Endothelial cell of umbilical vein (primary cell): ENCODE measurements around the gene RNPEP. TPM values are rescaled to one million over a fixed set of nuclear protein-coding genes. Genes with fewer than 3 reads are reported as not detected.

Source experiments
- BruUV-seq: library from RNA; stranded (reverse); fragments of 400-500 nt; replicated peaks from 2 replicates; lab custom pipeline; 2021; lab: Mats Ljungman, UMichigan
- CTCF ChIA-PET: fragments of 300-600, 350-600 bp; sonication (Branson Sonifier 250); formaldehyde crosslinking; loops from one replicate; lab custom pipeline; 2021; ENCODE audit warnings: antibody characterized with exemption, inconsistent platforms; lab: Charles Lee
- POLR2A ChIA-PET: fragments of 300-600, 350-600 bp; sonication (Branson Sonifier 250); formaldehyde crosslinking; loops from one replicate; lab custom pipeline; 2021; ENCODE audit warnings: antibody characterized with exemption, inconsistent platforms; lab: Charles Lee
- DNase-seq: peaks from one replicate; pipeline ENCODE4 v3.0.0-alpha.2; 2011; ENCODE audit warnings: low read depth, low spot score
- FAIRE-seq: peaks from 2 replicates; lab custom pipeline; 2011; peaks lifted over from hg19 to GRCh38; lab: Jason Lieb, UNC
- H2AFZ ChIP-seq: 2 replicates; pipeline ENCODE4 v1.6.0; 2012; ENCODE audit warnings: low read depth, low read length, control low read depth, inconsistent platforms
- H3K27ac ChIP-seq: 2 replicates; pipeline ENCODE4 v1.5.1; 2011; ENCODE audit warnings: low read depth, mild to moderate bottlenecking, control low read depth, low read length, moderate library complexity; ENCODE audit not compliant: insufficient read depth
- H3K27me3 ChIP-seq, 2 experiments: 2 replicates each; pipeline versions ENCODE4 v1.6.0 to v1.6.1; 2011; ENCODE audit warnings: low read length in 2 of 2, mixed read lengths in 1 of 2; ENCODE audit not compliant: control insufficient read depth in 2 of 2, insufficient read depth in 2 of 2
- H3K36me3 ChIP-seq, 2 experiments: 2 replicates in 1 of 2; 3 replicates in 1 of 2; pipeline ENCODE4 v1.5.1; 2011; ENCODE audit warnings: low read length in 2 of 2, mild to moderate bottlenecking in 1 of 2, moderate library complexity in 1 of 2; ENCODE audit not compliant: control insufficient read depth in 2 of 2, insufficient read depth in 2 of 2; ENCODE audit errors: extremely low read depth in 1 of 2
- H3K4me1 ChIP-seq: 3 replicates; pipeline ENCODE4 v1.5.1; 2011; ENCODE audit warnings: mild to moderate bottlenecking, low read length; ENCODE audit not compliant: control insufficient read depth, insufficient read depth; ENCODE audit errors: extremely low read depth
- H3K4me2 ChIP-seq: 2 replicates; pipeline ENCODE4 v1.6.1; 2011; ENCODE audit warnings: low read length, control low read depth, mixed read lengths; ENCODE audit not compliant: insufficient read depth
- H3K4me3 ChIP-seq, 3 experiments: fragments of 200-600 bp in 1 of 3; sonication (generic), shearing (Covaris generic) in 1 of 3; replicated peaks in 1 of 3; 2 replicates each; pipeline ENCODE4 v1.5.1; 2011 to 2016; ENCODE audit warnings: control low read depth in 3 of 3, low read length in 3 of 3, mild to moderate bottlenecking in 2 of 3, inconsistent platforms in 1 of 3, low read depth in 1 of 3, moderate library complexity in 1 of 3; ENCODE audit not compliant: insufficient read depth in 1 of 3
- H3K79me2 ChIP-seq: 2 replicates; pipeline ENCODE4 v1.6.0; 2012; ENCODE audit warnings: low read length, inconsistent platforms; ENCODE audit not compliant: control insufficient read depth, insufficient read depth
- H3K9ac ChIP-seq: replicated peaks from 2 replicates; pipeline ENCODE3; 2011; ENCODE audit warnings: low read length, control low read depth; ENCODE audit not compliant: insufficient read depth; ENCODE audit errors: extremely low read depth
- H3K9me1 ChIP-seq: replicated peaks from 3 replicates; pipeline ENCODE4 v1.6.0; 2011; ENCODE audit warnings: mild to moderate bottlenecking, low read length; ENCODE audit not compliant: control insufficient read depth, insufficient read depth; ENCODE audit errors: extremely low read depth
- H3K9me3 ChIP-seq: replicated peaks from 2 replicates; pipeline ENCODE4 v1.5.1; 2012; ENCODE audit warnings: low read length, inconsistent platforms; ENCODE audit not compliant: control insufficient read depth, insufficient read depth
- H4K20me1 ChIP-seq: replicated peaks from 2 replicates; pipeline ENCODE3; 2011; ENCODE audit warnings: mild to moderate bottlenecking, low read length; ENCODE audit not compliant: control insufficient read depth, insufficient read depth; ENCODE audit errors: extremely low read depth
- CTCF ChIP-seq, 2 donors: IDR thresholded peaks; 1 replicate in 1 of 2; 2 replicates in 1 of 2; pipeline ENCODE4 v1.5.1; 2011; ENCODE audit warnings: low read length in 2 of 2, mild to moderate bottlenecking in 2 of 2, moderate library complexity in 2 of 2, control low read depth in 1 of 2, inconsistent platforms in 1 of 2, low read depth in 1 of 2; ENCODE audit not compliant: insufficient read depth in 1 of 2; ENCODE audit errors: extremely low read depth in 1 of 2
- EZH2 ChIP-seq: IDR thresholded peaks from 2 replicates; pipeline ENCODE4 v1.6.1; 2012; ENCODE audit warnings: borderline replicate concordance, low read depth, mild to moderate bottlenecking, moderate library complexity, low read length, inconsistent platforms; ENCODE audit not compliant: severe bottlenecking
- FOS ChIP-seq: IDR thresholded peaks from 2 replicates; pipeline ENCODE4 v1.6.1; 2011; ENCODE audit warnings: mild to moderate bottlenecking, low read length, moderate library complexity, borderline replicate concordance; ENCODE audit not compliant: insufficient read depth
- GATA2 ChIP-seq: IDR thresholded peaks from 2 replicates; pipeline ENCODE4 v1.7.0; 2011; ENCODE audit warnings: low read depth, mild to moderate bottlenecking, moderate library complexity, mixed read lengths, low read length; ENCODE audit not compliant: insufficient read length, insufficient read depth
- JUN ChIP-seq: IDR thresholded peaks from 2 replicates; pipeline ENCODE4 v1.6.1; 2011; ENCODE audit warnings: borderline replicate concordance, low read depth; ENCODE audit not compliant: insufficient read length, insufficient read depth
- MAX ChIP-seq: IDR thresholded peaks from 2 replicates; pipeline ENCODE4 v1.6.1; 2011; ENCODE audit not compliant: insufficient read depth, insufficient read length
- MYC ChIP-seq: IDR thresholded peaks from one replicate; pipeline ENCODE4 v1.6.1; 2011; ENCODE audit warnings: mild to moderate bottlenecking, low read depth, low read length
- POLR2A ChIP-seq: IDR thresholded peaks from 2 replicates; pipeline ENCODE4 v1.6.1; 2012; ENCODE audit warnings: low read depth, mild to moderate bottlenecking, control low read depth, low read length
- POLR2AphosphoS5 ChIP-seq: IDR thresholded peaks from 2 replicates; pipeline ENCODE4 v1.6.1; 2012; ENCODE audit warnings: low read depth, mild to moderate bottlenecking, control low read depth, low read length, moderate library complexity; ENCODE audit not compliant: insufficient read depth
- dilution Hi-C: fragments of 300-500 bp; cut with MboI; formaldehyde crosslinking; loops from one replicate; pipeline ENCODE4 v1.15.0; 2019; ENCODE audit warnings: low sequenced_read_pairs; ENCODE audit not compliant: extremely low pct_ligation_motif_present
- intact Hi-C: fragments of 100-400 bp; cut with micrococcal nuclease; formaldehyde crosslinking; loops from one replicate; pipeline ENCODE4 v1.10.0; 2022
- polyA plus RNA-seq, 4 experiments: library from polyadenylated mRNA; depleted of rRNA in 3 of 4; stranded (reverse) in 3 of 4; unstranded in 1 of 4; fragments of >200 nt; gene quantifications; 2 replicates each; pipeline versions ENCODE4 v1.2.1 to v1.2.3, GENCODE V29; 2011 to 2012; ENCODE audit warnings: missing spikeins in 1 of 4
- total RNA-seq: library from RNA; stranded (reverse); gene quantifications from 2 replicates; pipeline ENCODE4 v1.2.3, GENCODE V29; 2021

The RNPEP gene
- total and polyA plus RNA-seq, 2 donors (not counting 3 experiments of a cell fraction or from before 2014, with no cell fraction given), result 56.1 to 73.5 TPM

- Histone ChIP-seq H3K27me3 (no peaks in the 10 kb centered on the region), H3K9ac (peak overlapping the region; percentile 37), H3K4me1 (peaks cover 8% of the 10 kb centered on the region), H3K36me3 (no peaks in the 10 kb centered on the region), H3K9me3 (no peaks in the 10 kb centered on the region), H3K4me3 (peak overlapping the region; percentile 48 to 98 (median 75)), H2AFZ (peak overlapping the region; percentile 63), H3K27ac (peak overlapping the region; percentile 18), H3K79me2 (peaks cover 23% of the 10 kb centered on the region), H4K20me1 (no peaks in the 10 kb centered on the region), H3K9me1 (no peaks in the 10 kb centered on the region), H3K4me2 (peak overlapping the region; percentile 73)
- DNase-seq, result peak; percentile 48
- intact Hi-C loops, result no loop called here
- TSS peak; percentile 40 for BruUV-seq
- dilution Hi-C loops, result no loop called here
- ChIA-PET POLR2A (no interaction called here), CTCF (interaction anchor here (1.0 to 5.2 kb wide), 6 partner anchors 10 to 152 kb away, joined by 3 to 35 read pairs (median 11); no protein-coding TSS in a partner anchor)
- FAIRE-seq, result no peak
- TF ChIP-seq MAX (no peak), JUN (no peak)
Observed at GRCh38 chr1:201983380-201983805, 945 bp downstream of the RNPEP start.

GRCh38 chr1:201984446-201984845, 2.0 kb downstream of the RNPEP start:
- H3K4me2 ChIP-seq, result no peak overlapping the region
- peaks cover 8% of the 10 kb centered on the region for H3K4me1 ChIP-seq
- intact Hi-C loops, result no loop called here
- H2AFZ ChIP-seq, result no peak overlapping the region
- no peak overlapping the region for H3K4me3 ChIP-seq
- H3K9me1 ChIP-seq, result no peaks in the 10 kb centered on the region
- no peak overlapping the region for H3K27ac ChIP-seq
- no peak overlapping the region for H3K9ac ChIP-seq
- H3K79me2 ChIP-seq, result peaks cover 23% of the 10 kb centered on the region
- ChIA-PET CTCF (interaction anchor here (4.4 to 5.2 kb wide), 2 partner anchors 15 to 89 kb away, joined by 21 to 35 read pairs; no protein-coding TSS in a partner anchor), POLR2A (interaction anchor here (0.6 kb wide), 1 partner anchor 90 kb away, joined by 4 read pairs; no protein-coding TSS in a partner anchor)
- dilution Hi-C loops, result no loop called here
- TF ChIP-seq POLR2A, result no peak
- no peak for TF ChIP-seq FOS
- TF ChIP-seq JUN, result no peak
- TF ChIP-seq MAX, result no peak
- TF ChIP-seq MYC, result no peak
- TF ChIP-seq CTCF (IDR thresholded peaks at IDR 0.05; ENCODE audit: extremely low read depth in 1 of 2, insufficient read depth in 1 of 2, low read depth in 1 of 2, low read length in 2 of 2), result no peak
- no peak for TF ChIP-seq POLR2AphosphoS5
- TF ChIP-seq EZH2, result no peak
- TF ChIP-seq GATA2, result no peak
- H3K9me3 ChIP-seq, result no peaks in the 10 kb centered on the region
- DNase-seq (no peak), FAIRE-seq (no peak)
- no peaks in the 10 kb centered on the region for H4K20me1 ChIP-seq
- BruUV-seq, result no TSS peak
- H3K36me3 ChIP-seq, result peaks cover 0 to 4% of the 10 kb centered on the region in 2 experiments
- H3K27me3 ChIP-seq, result no peaks in the 10 kb centered on the region
